Measurements from ENCODE around the gene LZTR1. TPM values are rescaled to one million over a fixed set of nuclear protein-coding genes. Genes with fewer than 3 reads are reported as not detected.

The LZTR1 gene
- total RNA-seq, 1 donor from 2014 or later: 24.7 TPM

GRCh38 chr22:20992056-20992442 is 10.0 kb downstream of the LZTR1 start:
- intact Hi-C loops (cut with DNase I): no loop called here
- no peak for ATAC-seq (ENCODE audit: poor library complexity)

GRCh38 chr22:20992456-20993303 is 10.6 kb downstream of the LZTR1 start:
- intact Hi-C loops (cut with DNase I): no loop called here
- DNase-seq (no peak), ATAC-seq (ENCODE audit: poor library complexity) (no peak)

More at GRCh38 chr22:20992056-20992442, 10.0 kb downstream of the LZTR1 start:
- DNase-seq: no peak

GRCh38 chr22:20993304-20994127 is 11.4 kb downstream of the LZTR1 start:
- intact Hi-C loops (cut with DNase I): no loop called here
- DNase-seq (no peak), ATAC-seq (ENCODE audit: poor library complexity) (no peak)

- intact Hi-C loops (cut with DNase I): no loop called here
- DNase-seq (no peak), ATAC-seq (ENCODE audit: poor library complexity) (no peak)
Measured at GRCh38 chr22:20994128-20994901, 12.2 kb downstream of the LZTR1 start.

- intact Hi-C loops (cut with DNase I): no loop called here
- DNase-seq (no peak), ATAC-seq (ENCODE audit: poor library complexity) (no peak)
Measured at GRCh38 chr22:20994902-20995241, 12.8 kb downstream of the LZTR1 start.

DNA sequence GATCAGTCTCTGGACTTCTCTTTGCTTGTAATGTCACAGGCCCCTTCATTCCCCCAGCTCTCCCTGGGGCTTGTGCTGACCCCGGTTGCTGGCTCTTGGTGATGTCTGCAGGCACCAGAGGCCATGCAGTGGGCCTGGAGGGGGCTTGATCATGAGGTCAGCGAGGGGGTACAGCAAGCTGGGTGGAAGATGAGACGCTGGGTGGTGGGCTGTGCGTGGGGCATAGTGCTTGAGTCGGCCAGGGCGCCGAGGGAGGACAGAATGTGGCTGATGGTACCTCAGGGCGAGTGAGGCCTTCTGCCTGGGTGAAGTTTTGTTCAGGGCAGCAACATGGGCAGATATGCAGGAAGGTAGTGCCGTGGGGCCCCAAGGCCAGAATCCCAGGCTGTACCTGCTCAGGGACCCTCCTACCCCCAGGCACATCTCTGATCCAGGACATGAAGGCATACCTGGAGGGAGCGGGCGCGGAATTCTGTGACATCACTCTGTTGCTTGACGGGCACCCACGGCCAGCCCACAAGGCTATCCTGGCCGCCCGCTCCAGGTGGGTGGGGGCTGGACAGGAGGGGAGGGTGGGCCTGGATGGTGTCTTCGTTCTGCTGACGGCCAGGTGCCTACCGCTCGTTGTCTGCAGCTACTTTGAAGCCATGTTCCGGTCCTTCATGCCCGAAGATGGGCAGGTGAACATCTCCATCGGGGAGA is 13.4 kb downstream of the LZTR1 start:
- intact Hi-C loops (cut with DNase I): no loop called here
- ATAC-seq (ENCODE audit: poor library complexity) (no peak), DNase-seq (no peak)

DNA sequence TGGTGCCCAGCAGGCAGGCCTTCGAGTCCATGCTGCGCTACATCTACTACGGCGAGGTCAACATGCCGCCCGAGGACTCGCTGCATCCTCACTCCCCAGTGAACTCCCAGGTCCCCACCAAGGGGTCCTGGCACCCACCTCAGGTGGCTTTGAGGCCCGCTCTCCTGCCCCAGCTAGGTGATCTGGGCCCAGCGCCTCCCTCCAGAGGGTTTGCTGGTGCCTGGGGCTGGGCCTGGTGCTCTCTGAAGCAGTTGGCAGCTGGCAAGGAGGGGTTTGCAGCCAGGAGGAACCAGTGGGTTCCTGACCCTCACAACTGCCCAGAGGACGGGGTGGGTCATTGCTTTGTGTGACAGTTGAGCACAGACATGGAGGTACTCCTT is 13.9 kb downstream of the LZTR1 start:
- ATAC-seq (ENCODE audit: poor library complexity) (no peak), DNase-seq (no peak)
- intact Hi-C loops (cut with DNase I): no loop called here

DNA sequence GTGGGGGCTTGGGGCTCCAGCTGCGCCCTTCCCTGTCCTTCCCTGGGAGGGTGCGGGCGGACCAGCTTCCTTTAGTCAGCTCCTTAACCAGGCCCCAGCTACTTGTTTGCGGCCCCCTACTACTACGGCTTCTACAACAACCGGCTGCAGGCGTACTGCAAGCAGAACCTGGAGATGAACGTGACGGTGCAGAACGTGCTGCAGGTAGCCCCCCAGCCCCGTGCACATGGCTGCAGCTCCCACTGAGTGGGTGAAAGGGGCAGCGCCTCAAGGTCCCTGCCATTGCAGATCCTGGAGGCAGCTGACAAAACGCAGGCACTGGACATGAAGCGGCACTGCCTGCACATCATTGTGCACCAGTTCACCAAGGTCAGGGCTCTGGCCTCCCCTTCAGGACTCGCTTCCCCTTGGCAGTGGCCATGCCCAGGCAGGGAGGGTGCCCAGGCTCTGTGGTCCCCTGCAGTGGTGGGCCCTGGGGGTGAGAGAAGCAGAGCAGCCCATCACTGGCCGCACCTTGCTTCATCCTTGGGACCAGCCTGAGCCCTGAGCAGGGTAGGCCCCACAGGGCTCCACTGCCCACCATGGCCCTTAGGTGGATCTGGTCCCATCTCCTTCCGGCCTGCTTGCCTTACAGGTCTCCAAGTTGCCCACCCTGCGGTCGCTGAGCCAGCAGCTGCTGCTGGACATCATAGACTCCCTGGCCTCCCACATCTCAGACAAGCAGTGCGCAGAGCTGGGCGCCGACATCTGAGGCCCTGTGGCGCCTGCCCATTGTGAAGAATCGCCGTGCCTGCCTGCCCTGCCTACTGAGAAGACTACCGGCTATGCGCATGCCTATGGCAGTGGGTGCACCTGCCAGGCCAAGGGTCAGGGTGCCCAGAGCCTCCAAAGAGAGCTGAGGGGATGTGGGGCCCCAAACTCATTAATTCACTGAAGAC is 14.8 kb downstream of the LZTR1 start:
- DNase-seq (no peak), ATAC-seq (ENCODE audit: poor library complexity) (no peak)
- intact Hi-C loops (cut with DNase I): no loop called here

DNA sequence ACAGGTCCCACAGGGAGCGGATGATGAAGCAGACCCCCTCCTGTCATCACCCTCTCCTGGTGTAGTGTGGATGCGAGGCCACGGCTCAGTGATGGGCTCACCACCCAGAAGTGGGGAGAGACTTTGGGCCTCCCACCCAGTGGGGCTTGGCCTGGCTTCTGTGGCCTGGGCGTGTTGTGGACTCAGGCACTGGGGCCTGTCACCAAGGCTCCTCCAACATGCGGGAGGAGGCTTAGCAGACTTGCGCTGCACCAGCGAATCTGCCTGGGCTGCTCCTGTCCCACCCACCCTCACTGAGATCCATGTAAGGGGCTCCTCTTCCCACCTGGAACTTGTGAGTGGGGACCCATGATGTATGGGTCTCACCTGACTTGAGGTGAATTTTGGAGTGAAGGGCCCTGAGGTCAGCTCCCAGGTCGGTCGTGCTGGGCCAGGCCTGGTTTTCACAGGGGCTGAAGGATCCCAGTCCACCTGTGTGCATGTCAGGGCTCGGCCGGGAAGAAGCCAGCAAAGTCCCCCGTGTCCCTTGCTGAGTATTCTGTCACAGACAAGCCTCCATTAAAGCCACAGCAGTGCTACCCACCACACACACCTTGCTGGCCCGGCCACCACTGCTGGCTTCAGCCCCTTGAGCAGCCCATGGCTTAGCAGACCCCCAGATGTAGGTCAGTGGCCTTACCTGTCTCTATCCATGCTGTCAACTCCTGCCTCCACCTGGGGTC is 15.6 kb downstream of the LZTR1 start:
- ATAC-seq (ENCODE audit: poor library complexity): no peak
- no peak for DNase-seq
- intact Hi-C loops (cut with DNase I): no loop called here

GRCh38 chr22:20998411-20999336 is 16.6 kb downstream of the LZTR1 start:
- ATAC-seq (ENCODE audit: poor library complexity) (no peak), DNase-seq (no peak)
- intact Hi-C loops (cut with DNase I): no loop called here

GRCh38 chr22:20999350-21000206 is 17.5 kb downstream of the LZTR1 start:
- DNase-seq (no peak), ATAC-seq (ENCODE audit: poor library complexity) (no peak)
- intact Hi-C loops (cut with DNase I): no loop called here

- no peak for ATAC-seq (ENCODE audit: poor library complexity)
- no peak for DNase-seq
- intact Hi-C loops (cut with DNase I): no loop called here
Measured at GRCh38 chr22:21000207-21000986, 18.3 kb downstream of the LZTR1 start.

DNA sequence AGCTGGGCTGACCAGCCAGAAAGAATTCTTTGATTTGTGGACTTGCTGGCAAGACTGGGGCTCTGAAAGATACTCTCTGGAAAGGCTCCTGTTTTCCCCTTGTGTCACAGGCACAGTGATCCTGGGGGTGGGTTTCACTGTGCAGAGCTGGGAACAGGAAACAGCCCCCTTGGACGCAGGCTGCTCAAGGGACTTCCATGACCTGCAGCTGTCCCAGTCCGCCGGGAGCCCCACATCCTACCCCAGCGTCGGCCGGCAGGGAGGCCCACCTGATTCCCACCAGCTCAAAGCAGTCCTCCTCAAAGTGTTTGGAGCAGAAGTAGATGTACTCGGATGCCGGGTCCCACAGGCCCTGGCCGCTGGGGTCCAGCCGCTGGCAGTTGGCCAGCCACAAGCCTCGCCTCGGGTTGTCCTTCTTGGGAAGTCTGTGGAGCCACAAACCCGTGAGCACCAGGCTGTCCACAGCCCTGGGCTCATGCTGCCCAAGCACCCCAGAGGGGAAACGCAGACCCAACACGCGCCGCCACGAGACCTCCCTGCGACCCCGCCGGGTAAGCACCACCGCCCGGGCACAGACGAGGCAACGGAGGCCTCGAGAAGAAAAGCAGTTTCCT is 19.0 kb downstream of the LZTR1 start:
- DNase-seq (no peak), ATAC-seq (ENCODE audit: poor library complexity) (peak; percentile 3)
- intact Hi-C loops (cut with DNase I): no loop called here
